ENCODE data around the gene BRI3. TPM values are rescaled to one million over a fixed set of nuclear protein-coding genes. Genes with fewer than 3 reads are reported as not detected.

The BRI3 gene
- total and polyA plus RNA-seq, 10 of the 15 experiments (the other 5 are each of a cell fraction or from before 2014, with no cell fraction given): 4.5 to 56.3 (median 21.5) TPM

DNA sequence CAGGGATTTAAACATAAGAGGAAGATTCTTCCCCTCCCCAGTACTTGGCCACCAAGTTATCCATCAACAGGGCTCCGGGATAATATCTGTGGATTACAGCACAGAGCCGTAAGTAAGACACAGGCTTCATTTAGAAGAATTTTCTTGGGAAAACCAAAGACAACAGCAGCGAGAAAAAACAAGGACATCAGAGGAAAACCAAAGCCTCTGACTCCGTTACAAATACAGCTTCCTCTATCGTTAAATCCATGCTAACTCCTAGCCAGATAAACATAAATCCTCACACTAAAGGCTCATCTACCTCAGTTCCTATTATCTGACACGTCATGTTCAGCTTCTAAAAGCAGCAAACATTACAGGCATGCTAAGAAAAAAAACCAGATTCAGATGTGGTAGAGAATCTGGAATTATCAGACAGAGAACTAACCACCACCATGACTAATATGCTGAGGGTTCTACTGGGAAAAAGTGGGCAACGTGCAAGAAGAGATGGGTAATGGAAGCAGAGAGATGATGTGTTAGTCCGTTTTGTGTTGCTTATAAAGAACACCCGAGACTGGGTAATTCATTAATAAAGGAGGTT lies 48.4 kb downstream of the BRI3 start:
- H3K36me3 ChIP-seq (ENCODE audit: control insufficient read depth in 2 of 2, insufficient read depth in 2 of 2, low read length in 1 of 2): peaks cover 0 to 2% of the 10 kb centered on the region in 2 experiments; a peak in 1 of 4 replicates
- ATAC-seq (no peak), DNase-seq (ENCODE audit: low read depth, low spot score) (no peak), FAIRE-seq (no peak)
- no peaks in the 10 kb centered on the region for H3K4me1 ChIP-seq (ENCODE audit: control insufficient read depth, insufficient read depth, low read length)
- ChIA-PET SMC1A (ENCODE audit: uncharacterized antibody, unreplicated experiment) (no interaction called here), CTCF (no interaction called here), POLR2A (no interaction called here), RAD21 (ENCODE audit: unreplicated experiment) (no interaction called here)
- no peaks in the 10 kb centered on the region; the same call in 1 of the 3 replicates for H3K9me3 ChIP-seq (replicated peaks; ENCODE audit: control insufficient read depth, insufficient read depth, low read length)
- intact Hi-C loops (cut with micrococcal nuclease; ENCODE audit: unreplicated experiment): no loop called here
- no peak overlapping the region for H3K9ac ChIP-seq (ENCODE audit: control insufficient read depth, insufficient read depth, low read length)
- WGBS (ENCODE audit: insufficient coverage, insufficient replicate concordance, low lambda C conversion rate, missing lambda C conversion rate): 82% methylated on average over 9 of the region's 9 CpGs
- no peaks in the 10 kb centered on the region for H3K27me3 ChIP-seq (replicated peaks in 1 of 2; ENCODE audit: control insufficient read depth in 2 of 2, insufficient read depth in 2 of 2, low read length in 1 of 2)
- no peaks in the 10 kb centered on the region for H3K79me2 ChIP-seq (ENCODE audit: control insufficient read depth, insufficient read depth, low read length)
- no peak overlapping the region for H3K4me2 ChIP-seq (ENCODE audit: control insufficient read depth, insufficient read depth)
- BruUV-seq (replicated peaks): no TSS peak
- no peak overlapping the region for H3K4me3 ChIP-seq
- TF ChIP-seq, protein P1, sequence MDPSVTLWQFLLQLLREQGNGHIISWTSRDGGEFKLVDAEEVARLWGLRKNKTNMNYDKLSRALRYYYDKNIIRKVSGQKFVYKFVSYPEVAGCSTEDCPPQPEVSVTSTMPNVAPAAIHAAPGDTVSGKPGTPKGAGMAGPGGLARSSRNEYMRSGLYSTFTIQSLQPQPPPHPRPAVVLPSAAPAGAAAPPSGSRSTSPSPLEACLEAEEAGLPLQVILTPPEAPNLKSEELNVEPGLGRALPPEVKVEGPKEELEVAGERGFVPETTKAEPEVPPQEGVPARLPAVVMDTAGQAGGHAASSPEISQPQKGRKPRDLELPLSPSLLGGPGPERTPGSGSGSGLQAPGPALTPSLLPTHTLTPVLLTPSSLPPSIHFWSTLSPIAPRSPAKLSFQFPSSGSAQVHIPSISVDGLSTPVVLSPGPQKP (IDR thresholded peaks at IDR 0.05; ENCODE audit: low read depth, low read length): no peak
- TF ChIP-seq PAX8 (IDR thresholded peaks at IDR 0.05) (no peak), MYC (IDR thresholded peaks at IDR 0.05; ENCODE audit: insufficient read depth, insufficient read length, insufficient replicate concordance, low read length, severe bottlenecking) (no peak), HDGF (IDR thresholded peaks at IDR 0.05) (no peak), TCF7 (IDR thresholded peaks at IDR 0.05; ENCODE audit: borderline replicate concordance) (no peak), ZSCAN29 (IDR thresholded peaks at IDR 0.05) (no peak), ZNF207 (IDR thresholded peaks at IDR 0.05; ENCODE audit: borderline replicate concordance) (no peak), CHD2 (IDR thresholded peaks at IDR 0.05; ENCODE audit: borderline replicate concordance, low read depth, low read length) (no peak), SMC3 (IDR thresholded peaks at IDR 0.05; ENCODE audit: borderline replicate concordance, low read length) (no peak), ZNF622 (IDR thresholded peaks at IDR 0.05) (no peak), IRF4 (IDR thresholded peaks at IDR 0.05; ENCODE audit: low read depth, low read length) (no peak), KAT2A (conservative IDR thresholded peaks at IDR 0.05; ENCODE audit: control insufficient read depth, low read depth, low read length) (no peak)
- H2AFZ ChIP-seq (ENCODE audit: control insufficient read depth, low read depth, low read length): no peak overlapping the region
- no peak overlapping the region for H3K27ac ChIP-seq (ENCODE audit: control insufficient read depth, insufficient read depth)
- H4K20me1 ChIP-seq (ENCODE audit: control insufficient read depth, insufficient read depth): no peaks in the 10 kb centered on the region
- in situ Hi-C loops (cut with MboI): no loop called here

Data from GM12878 (cell line).